WTC11 (cell line): ENCODE results near the gene ZNF534. TPM values are rescaled to one million over a fixed set of nuclear protein-coding genes. Genes with fewer than 3 reads are reported as not detected.
A peak's percentile ranks its signal among the peaks of the same experiment; 100 is the strongest.
"Not testable (repeated sequence)": the region's sequence is repeated elsewhere in the genome, so short reads cannot be mapped to it uniquely, and the experiment has no call there.

Experiments
- ATAC-seq: fragments of 200-7000 bp; cut with Tn5 transposase; 2 replicates; pipeline ENCODE4 v1.10.0; 2021; ENCODE audit warnings: mild to moderate bottlenecking, moderate library complexity
- CTCF ChIA-PET: fragments of 300-600 bp; sonication (Branson Sonifier 250); formaldehyde crosslinking; loops from one replicate; lab custom pipeline; 2021; ENCODE audit warnings: antibody characterized with exemption; lab: Charles Lee
- POLR2A ChIA-PET: fragments of 350-600 bp; sonication (Branson Sonifier 250); formaldehyde crosslinking; loops from one replicate; lab custom pipeline; 2021; ENCODE audit warnings: antibody characterized with exemption; lab: Charles Lee
- DNase-seq: peaks from one replicate; pipeline ENCODE4 v3.0.0; 2021; ENCODE audit warnings: low spot score
- H3K27ac Mint-ChIP-seq: 2 replicates; pipeline ENCODE4 v1.8.0; 2021; ENCODE audit warnings: mixed read lengths
- H3K27me3 Mint-ChIP-seq: 2 replicates; pipeline ENCODE4 v1.8.0; 2021; ENCODE audit warnings: low read depth, mild to moderate bottlenecking, moderate library complexity, mixed read lengths
- H3K36me3 Mint-ChIP-seq: 2 replicates; pipeline ENCODE4 v1.8.0; 2021; ENCODE audit warnings: mixed read lengths
- H3K4me1 Mint-ChIP-seq: 2 replicates; pipeline ENCODE4 v1.8.0; 2022; ENCODE audit warnings: mixed read lengths
- H3K4me3 Mint-ChIP-seq: 2 replicates; pipeline ENCODE4 v1.8.0; 2021; ENCODE audit warnings: mild to moderate bottlenecking, moderate library complexity, mixed read lengths
- H3K9me3 Mint-ChIP-seq: 2 replicates; pipeline ENCODE4 v1.8.0; 2021; ENCODE audit warnings: mixed read lengths
- CREB1 ChIP-seq: sonication (generic); formaldehyde crosslinking; IDR thresholded peaks from 2 replicates; pipeline ENCODE4 v1.8.0; 2023; ENCODE audit warnings: mild to moderate bottlenecking, missing genetic modification reagents
- EMX1 ChIP-seq: fragments of 250-450 bp; sonication (Bioruptor Pico); IDR thresholded peaks from 2 replicates; pipeline ENCODE4 v1.8.0; 2021; ENCODE audit warnings: mild to moderate bottlenecking
- ESRRA ChIP-seq: sonication (generic); formaldehyde crosslinking; IDR thresholded peaks from 2 replicates; pipeline ENCODE4 v1.8.1; 2022; ENCODE audit warnings: mild to moderate bottlenecking, missing genetic modification reagents, borderline replicate concordance
- GRHL2 ChIP-seq: fragments of 250-450 bp; sonication (Bioruptor Pico); IDR thresholded peaks from 2 replicates; pipeline ENCODE4 v1.8.0; 2022; ENCODE audit warnings: mild to moderate bottlenecking, moderate library complexity; ENCODE audit not compliant: insufficient replicate concordance, severe bottlenecking
- HMGA2 ChIP-seq: fragments of 250-450 bp; sonication (Bioruptor Pico); IDR thresholded peaks from 2 replicates; pipeline ENCODE4 v1.4.0; 2021; ENCODE audit warnings: mild to moderate bottlenecking, moderate library complexity
- NFE2L1 ChIP-seq: sonication (generic); formaldehyde crosslinking; IDR thresholded peaks from 2 replicates; pipeline ENCODE4 v1.8.1; 2023; ENCODE audit warnings: missing genetic modification reagents
- NR1H2 ChIP-seq: sonication (generic); formaldehyde crosslinking; IDR thresholded peaks from 2 replicates; pipeline ENCODE4 v1.9.0; 2021; ENCODE audit warnings: mild to moderate bottlenecking, moderate library complexity, missing genetic modification reagents
- NR2C2 ChIP-seq: sonication (generic); formaldehyde crosslinking; IDR thresholded peaks from 2 replicates; pipeline ENCODE4 v1.8.0; 2022; ENCODE audit warnings: mild to moderate bottlenecking, missing genetic modification reagents
- SP1 ChIP-seq: sonication (generic); formaldehyde crosslinking; conservative IDR thresholded peaks from 2 replicates; pipeline ENCODE4 v1.8.1; 2022; ENCODE audit warnings: missing genetic modification reagents
- TCF7 ChIP-seq: sonication (generic); formaldehyde crosslinking; IDR thresholded peaks from 2 replicates; pipeline ENCODE4 v1.8.0; 2022; ENCODE audit warnings: mild to moderate bottlenecking, low read depth, missing genetic modification reagents, moderate library complexity
- TEAD1 ChIP-seq: sonication (generic); formaldehyde crosslinking; IDR thresholded peaks from 2 replicates; pipeline ENCODE4 v1.8.0; 2022; ENCODE audit warnings: mild to moderate bottlenecking, missing genetic modification reagents
- ZBTB21 ChIP-seq: sonication (generic); formaldehyde crosslinking; IDR thresholded peaks from 2 replicates; pipeline ENCODE4 v1.8.1; 2023; ENCODE audit warnings: mild to moderate bottlenecking, missing genetic modification reagents, borderline replicate concordance
- ZNF219 ChIP-seq: sonication (generic); formaldehyde crosslinking; IDR thresholded peaks from 2 replicates; pipeline ENCODE4 v1.8.0; 2023; ENCODE audit warnings: missing genetic modification reagents, mild to moderate bottlenecking, borderline replicate concordance
- ZNF416 ChIP-seq: fragments of 250-450 bp; sonication (Bioruptor Pico); IDR thresholded peaks from 2 replicates; pipeline ENCODE4 v1.9.0; 2021; ENCODE audit warnings: mild to moderate bottlenecking, inconsistent platforms
- ZNF671 ChIP-seq: fragments of 250-450 bp; sonication (Bioruptor Pico); IDR thresholded peaks from 2 replicates; pipeline ENCODE4 v1.8.0; 2021; ENCODE audit warnings: mild to moderate bottlenecking
- total RNA-seq: library from RNA; stranded (reverse); gene quantifications from 3 replicates; pipeline ENCODE4 v1.2.3, GENCODE V29; 2021
- TF ChIP-seq, protein P1 (sequence below): sonication (generic); formaldehyde crosslinking; IDR thresholded peaks from 2 replicates; pipeline ENCODE4 v1.8.0; 2022; ENCODE audit warnings: mild to moderate bottlenecking, missing genetic modification reagents
- TF ChIP-seq, protein P2 (sequence below): fragments of 200-600 bp; IDR thresholded peaks from 2 replicates; pipeline ENCODE4 v1.8.0; 2022; ENCODE audit warnings: antibody characterized with exemption
- TF ChIP-seq, protein P3 (sequence below): sonication (generic); formaldehyde crosslinking; IDR thresholded peaks from 2 replicates; pipeline ENCODE4 v1.8.1; 2022; ENCODE audit warnings: missing genetic modification reagents, borderline replicate concordance
- TF ChIP-seq, protein P4 (sequence below): sonication (generic); formaldehyde crosslinking; IDR thresholded peaks from 2 replicates; pipeline ENCODE4 v1.8.1; 2022; ENCODE audit warnings: low read depth, missing genetic modification reagents, borderline replicate concordance
- TF ChIP-seq, protein P5 (sequence below): sonication (generic); formaldehyde crosslinking; IDR thresholded peaks from 2 replicates; pipeline ENCODE4 v1.8.0; 2023; ENCODE audit warnings: mild to moderate bottlenecking, missing genetic modification reagents
- TF ChIP-seq, protein P6 (sequence below): fragments of 250-450 bp; sonication (Bioruptor Pico); IDR thresholded peaks from 2 replicates; pipeline ENCODE4 v1.9.0; 2021; ENCODE audit warnings: mild to moderate bottlenecking

The ZNF534 gene
- total RNA-seq, 1 experiment from 2014 or later: 0.42 TPM

DNA sequence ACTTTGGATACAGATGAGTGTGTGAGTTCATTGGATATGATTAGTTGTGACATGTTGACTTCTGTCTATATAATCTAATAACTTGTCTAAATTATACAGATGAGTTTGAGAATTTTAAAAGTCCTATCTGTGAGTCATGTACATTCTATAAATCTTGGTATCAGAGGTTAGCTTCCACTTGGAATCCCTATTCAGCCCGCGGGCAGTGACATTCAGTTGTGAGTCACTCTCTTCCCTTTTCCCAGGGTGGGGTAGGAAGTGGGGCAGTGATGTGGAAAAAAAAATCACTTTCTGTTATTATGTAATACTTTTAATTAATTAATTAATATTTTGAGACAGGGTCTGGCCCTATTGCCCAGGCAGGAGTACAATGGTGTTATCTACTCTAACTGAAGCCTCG is 65.6 kb downstream of the ZNF534 start:
- ATAC-seq (no peak), DNase-seq (no peak)
- H3K27ac Mint-ChIP-seq: no peak overlapping the region
- POLR2A ChIA-PET: interaction anchor here (0.7 kb wide), 2 partner anchors 238 to 642 kb away, joined by 3 to 4 read pairs; no protein-coding TSS in a partner anchor
- peaks cover 54% of the 10 kb centered on the region for H3K27me3 Mint-ChIP-seq
- peaks cover 4% of the 10 kb centered on the region; the same call in 1 of the 2 replicates for H3K9me3 Mint-ChIP-seq
- H3K36me3 Mint-ChIP-seq: peaks cover 16% of the 10 kb centered on the region
- peaks cover 31% of the 10 kb centered on the region for H3K4me1 Mint-ChIP-seq
- CTCF ChIA-PET: no interaction called here
- no peak for TF ChIP-seq ZNF416
- TF ChIP-seq, all 79 proteins: peak for 0
- peak overlapping the region; percentile 87 for H3K4me3 Mint-ChIP-seq

DNA sequence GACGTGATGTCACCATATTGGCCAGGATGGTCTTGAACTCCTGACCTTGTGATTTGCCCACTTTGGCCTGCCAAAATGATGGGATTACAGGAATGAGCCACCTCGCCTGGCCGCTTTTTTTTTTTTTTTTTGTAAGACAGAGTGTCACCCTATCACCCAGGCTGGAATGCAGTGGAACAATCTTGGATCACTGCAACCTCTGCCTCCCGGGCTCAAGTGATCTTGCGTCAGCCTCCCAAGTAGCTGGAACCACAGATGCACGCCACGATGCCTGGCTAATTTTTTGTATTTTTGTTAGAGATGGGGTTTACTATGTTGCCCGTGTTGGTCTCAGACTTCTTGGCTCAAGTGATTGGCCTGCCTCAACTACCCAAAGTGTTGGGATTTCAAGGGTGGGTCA is 69.6 kb downstream of the ZNF534 start:
- POLR2A ChIA-PET: no interaction called here
- H3K9me3 Mint-ChIP-seq: no peaks in the 10 kb centered on the region
- peaks cover 90% of the 10 kb centered on the region for H3K27me3 Mint-ChIP-seq
- peaks cover 39% of the 10 kb centered on the region for H3K4me1 Mint-ChIP-seq
- ATAC-seq (no peak), DNase-seq (no peak)
- TF ChIP-seq HMGA2 (CRISPR knock-in tag) (no peak), ZBTB21 (no peak), GRHL2 (no peak), ZNF671 (CRISPR knock-in tag) (no peak), ZNF219 (CRISPR knock-in tag) (no peak), NR2C2 (CRISPR knock-in tag) (no peak), ESRRA (CRISPR knock-in tag) (no peak), TCF7 (CRISPR knock-in tag) (no peak), NR1H2 (CRISPR knock-in tag) (no peak), EMX1 (CRISPR knock-in tag) (no peak), CREB1 (CRISPR knock-in tag) (no peak), NFE2L1 (CRISPR knock-in tag) (no peak)
- TF ChIP-seq, protein P1, sequence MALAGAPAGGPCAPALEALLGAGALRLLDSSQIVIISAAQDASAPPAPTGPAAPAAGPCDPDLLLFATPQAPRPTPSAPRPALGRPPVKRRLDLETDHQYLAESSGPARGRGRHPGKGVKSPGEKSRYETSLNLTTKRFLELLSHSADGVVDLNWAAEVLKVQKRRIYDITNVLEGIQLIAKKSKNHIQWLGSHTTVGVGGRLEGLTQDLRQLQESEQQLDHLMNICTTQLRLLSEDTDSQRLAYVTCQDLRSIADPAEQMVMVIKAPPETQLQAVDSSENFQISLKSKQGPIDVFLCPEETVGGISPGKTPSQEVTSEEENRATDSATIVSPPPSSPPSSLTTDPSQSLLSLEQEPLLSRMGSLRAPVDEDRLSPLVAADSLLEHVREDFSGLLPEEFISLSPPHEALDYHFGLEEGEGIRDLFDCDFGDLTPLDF: no peak
- TF ChIP-seq, protein P2, sequence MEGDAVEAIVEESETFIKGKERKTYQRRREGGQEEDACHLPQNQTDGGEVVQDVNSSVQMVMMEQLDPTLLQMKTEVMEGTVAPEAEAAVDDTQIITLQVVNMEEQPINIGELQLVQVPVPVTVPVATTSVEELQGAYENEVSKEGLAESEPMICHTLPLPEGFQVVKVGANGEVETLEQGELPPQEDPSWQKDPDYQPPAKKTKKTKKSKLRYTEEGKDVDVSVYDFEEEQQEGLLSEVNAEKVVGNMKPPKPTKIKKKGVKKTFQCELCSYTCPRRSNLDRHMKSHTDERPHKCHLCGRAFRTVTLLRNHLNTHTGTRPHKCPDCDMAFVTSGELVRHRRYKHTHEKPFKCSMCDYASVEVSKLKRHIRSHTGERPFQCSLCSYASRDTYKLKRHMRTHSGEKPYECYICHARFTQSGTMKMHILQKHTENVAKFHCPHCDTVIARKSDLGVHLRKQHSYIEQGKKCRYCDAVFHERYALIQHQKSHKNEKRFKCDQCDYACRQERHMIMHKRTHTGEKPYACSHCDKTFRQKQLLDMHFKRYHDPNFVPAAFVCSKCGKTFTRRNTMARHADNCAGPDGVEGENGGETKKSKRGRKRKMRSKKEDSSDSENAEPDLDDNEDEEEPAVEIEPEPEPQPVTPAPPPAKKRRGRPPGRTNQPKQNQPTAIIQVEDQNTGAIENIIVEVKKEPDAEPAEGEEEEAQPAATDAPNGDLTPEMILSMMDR: no peak
- TF ChIP-seq, protein P3, sequence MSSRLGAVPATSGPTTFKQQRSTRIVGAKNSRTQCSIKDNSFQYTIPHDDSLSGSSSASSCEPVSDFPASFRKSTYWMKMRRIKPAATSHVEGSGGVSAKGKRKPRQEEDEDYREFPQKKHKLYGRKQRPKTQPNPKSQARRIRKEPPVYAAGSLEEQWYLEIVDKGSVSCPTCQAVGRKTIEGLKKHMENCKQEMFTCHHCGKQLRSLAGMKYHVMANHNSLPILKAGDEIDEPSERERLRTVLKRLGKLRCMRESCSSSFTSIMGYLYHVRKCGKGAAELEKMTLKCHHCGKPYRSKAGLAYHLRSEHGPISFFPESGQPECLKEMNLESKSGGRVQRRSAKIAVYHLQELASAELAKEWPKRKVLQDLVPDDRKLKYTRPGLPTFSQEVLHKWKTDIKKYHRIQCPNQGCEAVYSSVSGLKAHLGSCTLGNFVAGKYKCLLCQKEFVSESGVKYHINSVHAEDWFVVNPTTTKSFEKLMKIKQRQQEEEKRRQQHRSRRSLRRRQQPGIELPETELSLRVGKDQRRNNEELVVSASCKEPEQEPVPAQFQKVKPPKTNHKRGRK (CRISPR knock-in tag): no peak
- TF ChIP-seq, protein P4, sequence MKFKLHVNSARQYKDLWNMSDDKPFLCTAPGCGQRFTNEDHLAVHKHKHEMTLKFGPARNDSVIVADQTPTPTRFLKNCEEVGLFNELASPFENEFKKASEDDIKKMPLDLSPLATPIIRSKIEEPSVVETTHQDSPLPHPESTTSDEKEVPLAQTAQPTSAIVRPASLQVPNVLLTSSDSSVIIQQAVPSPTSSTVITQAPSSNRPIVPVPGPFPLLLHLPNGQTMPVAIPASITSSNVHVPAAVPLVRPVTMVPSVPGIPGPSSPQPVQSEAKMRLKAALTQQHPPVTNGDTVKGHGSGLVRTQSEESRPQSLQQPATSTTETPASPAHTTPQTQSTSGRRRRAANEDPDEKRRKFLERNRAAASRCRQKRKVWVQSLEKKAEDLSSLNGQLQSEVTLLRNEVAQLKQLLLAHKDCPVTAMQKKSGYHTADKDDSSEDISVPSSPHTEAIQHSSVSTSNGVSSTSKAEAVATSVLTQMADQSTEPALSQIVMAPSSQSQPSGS: no peak
- H3K27ac Mint-ChIP-seq: no peak overlapping the region
- H3K4me3 Mint-ChIP-seq: no peak overlapping the region
- CTCF ChIA-PET: interaction anchor here (0.7 to 1.0 kb wide), 3 partner anchors 20 to 102 kb away, joined by 3 read pairs; no protein-coding TSS in a partner anchor
- peaks cover 41% of the 10 kb centered on the region for H3K36me3 Mint-ChIP-seq

DNA sequence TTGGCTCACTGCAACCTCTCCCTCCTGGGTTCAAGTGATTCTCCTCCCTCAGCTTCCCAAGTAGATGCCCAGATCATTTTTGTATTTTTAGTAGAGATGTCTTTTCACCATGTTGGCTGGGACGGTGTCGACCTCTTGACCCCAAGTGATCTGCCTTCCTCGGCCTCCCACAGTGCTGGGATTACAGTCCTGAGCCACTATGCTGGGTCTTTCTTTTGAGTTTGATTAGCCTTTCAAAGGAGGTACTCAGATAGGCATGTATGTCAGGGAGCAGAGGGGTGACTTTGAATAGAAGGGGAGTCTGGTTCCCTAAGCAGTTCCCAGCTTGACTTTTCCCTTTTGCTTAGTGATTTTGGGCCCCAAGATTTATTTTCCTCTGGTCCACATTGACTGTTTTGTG is 71.5 kb downstream of the ZNF534 start:
- H3K4me3 Mint-ChIP-seq, H3K9me3 Mint-ChIP-seq, H3K27ac Mint-ChIP-seq: not testable (repeated sequence)
- Mint-ChIP-seq H3K4me1 (peaks cover 31% of the 10 kb centered on the region), H3K36me3 (peaks cover 58% of the 10 kb centered on the region), H3K27me3 (peaks cover 87% of the 10 kb centered on the region)
- TF ChIP-seq, protein P5, sequence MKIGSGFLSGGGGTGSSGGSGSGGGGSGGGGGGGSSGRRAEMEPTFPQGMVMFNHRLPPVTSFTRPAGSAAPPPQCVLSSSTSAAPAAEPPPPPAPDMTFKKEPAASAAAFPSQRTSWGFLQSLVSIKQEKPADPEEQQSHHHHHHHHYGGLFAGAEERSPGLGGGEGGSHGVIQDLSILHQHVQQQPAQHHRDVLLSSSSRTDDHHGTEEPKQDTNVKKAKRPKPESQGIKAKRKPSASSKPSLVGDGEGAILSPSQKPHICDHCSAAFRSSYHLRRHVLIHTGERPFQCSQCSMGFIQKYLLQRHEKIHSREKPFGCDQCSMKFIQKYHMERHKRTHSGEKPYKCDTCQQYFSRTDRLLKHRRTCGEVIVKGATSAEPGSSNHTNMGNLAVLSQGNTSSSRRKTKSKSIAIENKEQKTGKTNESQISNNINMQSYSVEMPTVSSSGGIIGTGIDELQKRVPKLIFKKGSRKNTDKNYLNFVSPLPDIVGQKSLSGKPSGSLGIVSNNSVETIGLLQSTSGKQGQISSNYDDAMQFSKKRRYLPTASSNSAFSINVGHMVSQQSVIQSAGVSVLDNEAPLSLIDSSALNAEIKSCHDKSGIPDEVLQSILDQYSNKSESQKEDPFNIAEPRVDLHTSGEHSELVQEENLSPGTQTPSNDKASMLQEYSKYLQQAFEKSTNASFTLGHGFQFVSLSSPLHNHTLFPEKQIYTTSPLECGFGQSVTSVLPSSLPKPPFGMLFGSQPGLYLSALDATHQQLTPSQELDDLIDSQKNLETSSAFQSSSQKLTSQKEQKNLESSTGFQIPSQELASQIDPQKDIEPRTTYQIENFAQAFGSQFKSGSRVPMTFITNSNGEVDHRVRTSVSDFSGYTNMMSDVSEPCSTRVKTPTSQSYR (CRISPR knock-in tag): 0 out of 2 replicates have a peak, but pooled peaks have one; percentile 18
- TF ChIP-seq TEAD1 (CRISPR knock-in tag) (peak; percentile 35; the same call in 1 of the 2 replicates), SP1 (CRISPR knock-in tag) (0 out of 2 replicates have a peak, but pooled peaks have one; percentile 22)
- TF ChIP-seq, protein P6, sequence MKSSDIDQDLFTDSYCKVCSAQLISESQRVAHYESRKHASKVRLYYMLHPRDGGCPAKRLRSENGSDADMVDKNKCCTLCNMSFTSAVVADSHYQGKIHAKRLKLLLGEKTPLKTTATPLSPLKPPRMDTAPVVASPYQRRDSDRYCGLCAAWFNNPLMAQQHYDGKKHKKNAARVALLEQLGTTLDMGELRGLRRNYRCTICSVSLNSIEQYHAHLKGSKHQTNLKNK (CRISPR knock-in tag): peak; percentile 70; the same call in 1 of the 2 replicates
- peak; percentile 96 for ATAC-seq
- peak; percentile 52 for DNase-seq
- POLR2A ChIA-PET: interaction anchor here (0.6 kb wide), 1 partner anchor 27 kb away, joined by 3 read pairs; no protein-coding TSS in a partner anchor
- CTCF ChIA-PET: interaction anchor here (0.7 kb wide), 2 partner anchors 26 to 66 kb away, joined by 3 to 4 read pairs; no protein-coding TSS in a partner anchor

DNA sequence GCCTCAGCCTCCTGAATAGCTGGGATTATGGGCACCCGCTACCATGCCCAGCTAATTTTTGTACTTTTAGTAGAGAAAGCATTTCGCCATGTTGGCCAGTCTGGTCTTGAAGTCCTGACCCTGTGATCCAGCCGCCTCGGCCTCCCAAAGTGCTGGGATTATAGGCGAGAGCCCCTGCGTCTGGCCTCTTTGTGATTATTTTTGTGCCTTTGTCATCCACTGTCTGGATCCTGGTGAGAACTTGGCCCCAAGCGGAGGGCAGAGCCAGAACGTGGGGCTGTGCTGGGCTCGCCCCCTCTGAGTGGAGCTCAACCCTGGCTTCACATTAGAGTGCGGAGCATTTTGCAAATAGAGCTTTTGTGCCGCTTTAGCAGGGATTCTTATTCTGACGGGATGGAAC is 72.0 kb downstream of the ZNF534 start:
- H3K27ac Mint-ChIP-seq, POLR2A ChIA-PET, DNase-seq, H3K4me3 Mint-ChIP-seq, H3K9me3 Mint-ChIP-seq: not testable (repeated sequence)
- CTCF ChIA-PET: interaction anchor here (0.7 kb wide), 1 partner anchor 65 kb away, joined by 3 read pairs; no protein-coding TSS in a partner anchor
- Mint-ChIP-seq H3K36me3 (peaks cover 59% of the 10 kb centered on the region), H3K27me3 (peaks cover 84% of the 10 kb centered on the region), H3K4me1 (peaks cover 31% of the 10 kb centered on the region)
- ATAC-seq: peak; percentile 14; the same call in 1 of the 2 replicates
